A549 (cell line): ENCODE measurements around the gene ATP1A3. TPM values are rescaled to one million over a fixed set of nuclear protein-coding genes. Genes with fewer than 3 reads are reported as not detected.

Source experiments
- ATAC-seq, 2 experiments: fragments of 200-7000 bp in 1 of 2; fragments of >200 bp in 1 of 2; cut with Nextera tagmentation in 1 of 2; cut with Tn5 transposase in 1 of 2; 3 replicates each; pipeline versions ENCODE4 v1.8.0 to v1.9.1; 2018 to 2020; ENCODE audit warnings: mild to moderate bottlenecking in 1 of 2, moderate library complexity in 1 of 2
- CTCF ChIA-PET: fragments of 300-600 bp; sonication (Branson Sonifier 250); formaldehyde crosslinking; extraction: SDS; loops from one replicate; lab custom pipeline; 2021; ENCODE audit warnings: antibody characterized with exemption, inconsistent platforms; lab: Yijun Ruan, JAX
- POLR2A ChIA-PET: fragments of 350-600 bp; formaldehyde crosslinking; extraction: SDS; loops from one replicate; lab custom pipeline; 2021; ENCODE audit warnings: antibody characterized with exemption, inconsistent platforms; lab: Yijun Ruan, JAX
- DNase-seq, 2 experiments: peaks; one replicate each; pipeline versions ENCODE4 v3.0.0 to v3.0.0-alpha.2; 2011 to 2016; ENCODE audit warnings: low read depth in 1 of 2, low spot score in 1 of 2
- FAIRE-seq: peaks from 2 replicates; lab custom pipeline; 2011; peaks lifted over from hg19 to GRCh38; lab: Jason Lieb, UNC
- H3K27ac ChIP-seq, 2 experiments: fragments of >200 bp; sonication (Bioruptor Twin); formaldehyde crosslinking; 3 replicates each; pipeline ENCODE4 v1.5.1; 2016 to 2017
- H3K4me1 ChIP-seq: fragments of >200 bp; sonication (Bioruptor Twin); formaldehyde crosslinking; 3 replicates; pipeline ENCODE4 v1.6.1; 2016
- H3K4me2 ChIP-seq: fragments of >200 bp; sonication (Bioruptor Twin); formaldehyde crosslinking; 3 replicates; pipeline ENCODE4 v1.6.1; 2016
- H3K4me3 ChIP-seq: fragments of >200 bp; sonication (Bioruptor Twin); formaldehyde crosslinking; 3 replicates; pipeline ENCODE4 v1.5.1; 2016
- H3K9me3 ChIP-seq: fragments of >200 bp; sonication (Bioruptor Twin); formaldehyde crosslinking; 3 replicates; pipeline ENCODE4 v1.6.1; 2016
- CBX8 ChIP-seq: fragments of 200-600 bp; sonication (generic); IDR thresholded peaks from 2 replicates; pipeline ENCODE4 v1.6.1; 2016
- CHD2 ChIP-seq: fragments of 150-350 bp; IDR thresholded peaks from 2 replicates; pipeline ENCODE4 v1.6.1; 2014; ENCODE audit warnings: low read length; ENCODE audit not compliant: partially characterized antibody
- CHD4 ChIP-seq: fragments of 200-600 bp; sonication (generic); IDR thresholded peaks from 2 replicates; pipeline ENCODE4 v1.6.1; 2016; ENCODE audit warnings: antibody characterized with exemption, mild to moderate bottlenecking, borderline replicate concordance
- EP300 ChIP-seq, 2 experiments: fragments of >200 bp; sonication (Bioruptor Twin); formaldehyde crosslinking; IDR thresholded peaks; 2 replicates in 1 of 2; 3 replicates in 1 of 2; pipeline ENCODE4 v1.6.1; 2016 to 2017
- FOSB ChIP-seq: fragments of 250-450 bp; sonication (Bioruptor Pico); IDR thresholded peaks from 2 replicates; pipeline ENCODE4 v1.5.0; 2020; ENCODE audit warnings: mild to moderate bottlenecking, moderate library complexity
- FOSL2 ChIP-seq, 2 experiments: fragments of 450-650 bp in 1 of 2; fragments of >200 bp in 1 of 2; sonication (Bioruptor Twin) in 1 of 2; formaldehyde crosslinking; IDR thresholded peaks; 2 replicates each; pipeline versions ENCODE4 v1.5.0 to v1.6.1; 2016 to 2020; ENCODE audit warnings: mild to moderate bottlenecking in 1 of 2, moderate library complexity in 1 of 2
- GATA3 ChIP-seq: IDR thresholded peaks from 2 replicates; pipeline ENCODE4 v1.6.1; 2012; ENCODE audit warnings: borderline replicate concordance
- HEYL ChIP-seq: fragments of 250-450 bp; sonication (Bioruptor Pico); IDR thresholded peaks from 2 replicates; pipeline ENCODE4 v1.8.0; 2021; ENCODE audit warnings: mild to moderate bottlenecking, moderate library complexity
- HOXA7 ChIP-seq: fragments of 250-450 bp; sonication (Bioruptor Pico); IDR thresholded peaks from 2 replicates; pipeline ENCODE4 v1.5.0; 2020; ENCODE audit warnings: mild to moderate bottlenecking, moderate library complexity
- HOXB13 ChIP-seq: fragments of 250-450 bp; sonication (Bioruptor Pico); IDR thresholded peaks from 2 replicates; pipeline ENCODE4 v1.5.0; 2020; ENCODE audit warnings: low read depth, mild to moderate bottlenecking, moderate library complexity
- JUN ChIP-seq, 2 experiments: fragments of >200 bp; sonication (Bioruptor Twin); formaldehyde crosslinking; IDR thresholded peaks; 2 replicates in 1 of 2; 3 replicates in 1 of 2; pipeline ENCODE4 v1.6.1; 2016 to 2017
- NR3C1 ChIP-seq: fragments of >200 bp; sonication (Bioruptor Twin); formaldehyde crosslinking; IDR thresholded peaks from 3 replicates; pipeline ENCODE4 v1.6.1; 2017
- RAD21 ChIP-seq, 2 experiments: fragments of >200 bp in 1 of 2; sonication (Bioruptor Twin) in 1 of 2; formaldehyde crosslinking in 1 of 2; IDR thresholded peaks in 1 of 2; conservative IDR thresholded peaks in 1 of 2; 2 replicates in 1 of 2; 3 replicates in 1 of 2; pipeline ENCODE4 v1.6.1; 2012 to 2018; ENCODE audit warnings: inconsistent platforms in 1 of 2
- SMC3 ChIP-seq: fragments of >200 bp; sonication (Bioruptor Twin); formaldehyde crosslinking; IDR thresholded peaks from 3 replicates; pipeline ENCODE4 v1.6.1; 2018; ENCODE audit warnings: inconsistent platforms
- TFCP2L1 ChIP-seq: fragments of 250-450 bp; sonication (Bioruptor Pico); IDR thresholded peaks from 2 replicates; pipeline ENCODE4 v1.5.0; 2021; ENCODE audit warnings: mild to moderate bottlenecking
- TP53 ChIP-seq: fragments of 250-450 bp; sonication (Bioruptor Pico); IDR thresholded peaks from 2 replicates; pipeline ENCODE4 v1.5.0; 2021; ENCODE audit warnings: mild to moderate bottlenecking, moderate library complexity
- ZC3H11A ChIP-seq: fragments of 450-650 bp; IDR thresholded peaks from 2 replicates; pipeline ENCODE4 v1.6.1; 2014; ENCODE audit warnings: antibody characterized with exemption, mild to moderate bottlenecking
- ZNF302 ChIP-seq: fragments of 250-450 bp; sonication (Bioruptor Pico); IDR thresholded peaks from 2 replicates; pipeline ENCODE4 v1.9.0; 2021; ENCODE audit warnings: inconsistent platforms, mild to moderate bottlenecking, moderate library complexity
- WGBS: methylation state at CpG from one replicate; pipeline ENCODE4 v1.1.6; 2017; ENCODE audit errors: missing lambda C conversion rate; 5-methylcytosine and 5-hydroxymethylcytosine counted together
- polyA plus RNA-seq, 4 experiments: library from polyadenylated mRNA; depleted of rRNA in 3 of 4; stranded (reverse); fragments of >200 nt; fragmentation: RNase III in 1 of 4; extraction: RNeasy Plus Mini Kit Qiagen cat#74134 plus additional on column Dnase treatment in 1 of 4; gene quantifications; 2 replicates in 3 of 4; 3 replicates in 1 of 4; pipeline ENCODE4 v1.2.3, GENCODE V29; 2011 to 2017
- TF ChIP-seq, protein P1 (sequence below): fragments of 250-450 bp; sonication (Bioruptor Pico); IDR thresholded peaks from 2 replicates; pipeline ENCODE4 v1.5.0; 2020; ENCODE audit warnings: low read depth, mild to moderate bottlenecking, moderate library complexity
- TF ChIP-seq, protein P2 (sequence below): fragments of 200-600 bp; sonication (generic); IDR thresholded peaks from 2 replicates; pipeline ENCODE4 v1.6.1; 2016; ENCODE audit warnings: antibody characterized with exemption, mild to moderate bottlenecking, moderate library complexity
- TF ChIP-seq, protein P3 (sequence below): fragments of >200 bp; sonication (Bioruptor Twin); formaldehyde crosslinking; IDR thresholded peaks from 3 replicates; pipeline ENCODE4 v1.5.1; 2016
- TF ChIP-seq, protein P4 (sequence below): IDR thresholded peaks from 2 replicates; pipeline ENCODE4 v1.6.1; 2012
- TF ChIP-seq, protein P5 (sequence below): IDR thresholded peaks from 2 replicates; pipeline ENCODE4 v1.6.1; 2012; ENCODE audit warnings: low read depth, borderline replicate concordance
- TF ChIP-seq, protein P6 (sequence below): fragments of 450-650 bp; IDR thresholded peaks from 2 replicates; pipeline ENCODE4 v1.6.1; 2014; ENCODE audit warnings: antibody characterized with exemption

The ATP1A3 gene
- polyA plus RNA-seq, 2 of the 4 experiments (the other 2 are of a cell fraction), result 0.67 to 3.7 TPM

DNA sequence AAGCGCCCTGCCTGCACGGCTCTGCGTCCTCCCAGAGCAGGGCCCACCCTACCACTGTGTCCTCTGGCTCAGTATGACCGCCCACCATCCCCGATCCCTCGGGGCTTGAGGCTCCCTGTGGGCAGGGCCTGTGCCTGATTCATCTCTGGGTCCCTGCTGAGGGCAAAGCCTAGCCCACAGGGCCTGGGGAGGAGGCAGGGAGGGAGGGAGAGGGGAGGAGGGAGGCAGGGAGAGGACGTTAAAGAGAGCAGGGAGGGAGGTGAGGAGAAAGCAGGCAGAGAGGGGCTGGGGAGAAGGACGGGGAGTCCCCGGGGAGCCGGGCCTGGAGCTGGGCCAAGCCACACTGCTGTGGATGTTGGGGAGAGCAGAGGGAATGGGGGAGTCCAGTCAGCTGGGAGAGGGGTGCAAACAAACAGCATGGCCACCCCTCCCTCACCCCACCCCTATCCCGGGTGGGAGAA is 61.7 kb downstream of the ATP1A3 start:
- ChIA-PET CTCF (interaction anchor here (0.9 to 9.9 kb wide), 8 partner anchors 13 to 58 kb away, joined by 3 to 163 read pairs (median 8); partner anchors contain the start of genes CD79A and RABAC1), POLR2A (no interaction called here)
- Histone ChIP-seq H3K4me2 (no peak overlapping the region), H3K4me3 (no peak overlapping the region), H3K27ac (no peak overlapping the region), H3K9me3 (no peaks in the 10 kb centered on the region), H3K4me1 (peaks cover 13% of the 10 kb centered on the region; the same call in 1 of the 3 replicates)
- ATAC-seq, result no peak
- FAIRE-seq, result no peak
- TF ChIP-seq JUN (IDR thresholded peaks at IDR 0.05) (no peak), HOXB13 (CRISPR knock-in tag) (no peak), HOXA7 (CRISPR knock-in tag) (no peak), ZC3H11A (no peak), EP300 (IDR thresholded peaks at IDR 0.05) (no peak), HEYL (CRISPR knock-in tag) (no peak), TFCP2L1 (CRISPR knock-in tag) (no peak), FOSL2 (IDR thresholded peaks at IDR 0.05) (no peak), FOSL2 (CRISPR knock-in tag; IDR thresholded peaks at IDR 0.05) (no peak)
- TF ChIP-seq, protein P1, sequence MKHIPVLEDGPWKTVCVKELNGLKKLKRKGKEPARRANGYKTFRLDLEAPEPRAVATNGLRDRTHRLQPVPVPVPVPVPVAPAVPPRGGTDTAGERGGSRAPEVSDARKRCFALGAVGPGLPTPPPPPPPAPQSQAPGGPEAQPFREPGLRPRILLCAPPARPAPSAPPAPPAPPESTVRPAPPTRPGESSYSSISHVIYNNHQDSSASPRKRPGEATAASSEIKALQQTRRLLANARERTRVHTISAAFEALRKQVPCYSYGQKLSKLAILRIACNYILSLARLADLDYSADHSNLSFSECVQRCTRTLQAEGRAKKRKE, result no peak
- TF ChIP-seq, protein P2, sequence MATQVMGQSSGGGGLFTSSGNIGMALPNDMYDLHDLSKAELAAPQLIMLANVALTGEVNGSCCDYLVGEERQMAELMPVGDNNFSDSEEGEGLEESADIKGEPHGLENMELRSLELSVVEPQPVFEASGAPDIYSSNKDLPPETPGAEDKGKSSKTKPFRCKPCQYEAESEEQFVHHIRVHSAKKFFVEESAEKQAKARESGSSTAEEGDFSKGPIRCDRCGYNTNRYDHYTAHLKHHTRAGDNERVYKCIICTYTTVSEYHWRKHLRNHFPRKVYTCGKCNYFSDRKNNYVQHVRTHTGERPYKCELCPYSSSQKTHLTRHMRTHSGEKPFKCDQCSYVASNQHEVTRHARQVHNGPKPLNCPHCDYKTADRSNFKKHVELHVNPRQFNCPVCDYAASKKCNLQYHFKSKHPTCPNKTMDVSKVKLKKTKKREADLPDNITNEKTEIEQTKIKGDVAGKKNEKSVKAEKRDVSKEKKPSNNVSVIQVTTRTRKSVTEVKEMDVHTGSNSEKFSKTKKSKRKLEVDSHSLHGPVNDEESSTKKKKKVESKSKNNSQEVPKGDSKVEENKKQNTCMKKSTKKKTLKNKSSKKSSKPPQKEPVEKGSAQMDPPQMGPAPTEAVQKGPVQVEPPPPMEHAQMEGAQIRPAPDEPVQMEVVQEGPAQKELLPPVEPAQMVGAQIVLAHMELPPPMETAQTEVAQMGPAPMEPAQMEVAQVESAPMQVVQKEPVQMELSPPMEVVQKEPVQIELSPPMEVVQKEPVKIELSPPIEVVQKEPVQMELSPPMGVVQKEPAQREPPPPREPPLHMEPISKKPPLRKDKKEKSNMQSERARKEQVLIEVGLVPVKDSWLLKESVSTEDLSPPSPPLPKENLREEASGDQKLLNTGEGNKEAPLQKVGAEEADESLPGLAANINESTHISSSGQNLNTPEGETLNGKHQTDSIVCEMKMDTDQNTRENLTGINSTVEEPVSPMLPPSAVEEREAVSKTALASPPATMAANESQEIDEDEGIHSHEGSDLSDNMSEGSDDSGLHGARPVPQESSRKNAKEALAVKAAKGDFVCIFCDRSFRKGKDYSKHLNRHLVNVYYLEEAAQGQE, result no peak
- DNase-seq, result no peak
- 60% methylated on average over 11 of the region's 11 CpGs for WGBS

DNA sequence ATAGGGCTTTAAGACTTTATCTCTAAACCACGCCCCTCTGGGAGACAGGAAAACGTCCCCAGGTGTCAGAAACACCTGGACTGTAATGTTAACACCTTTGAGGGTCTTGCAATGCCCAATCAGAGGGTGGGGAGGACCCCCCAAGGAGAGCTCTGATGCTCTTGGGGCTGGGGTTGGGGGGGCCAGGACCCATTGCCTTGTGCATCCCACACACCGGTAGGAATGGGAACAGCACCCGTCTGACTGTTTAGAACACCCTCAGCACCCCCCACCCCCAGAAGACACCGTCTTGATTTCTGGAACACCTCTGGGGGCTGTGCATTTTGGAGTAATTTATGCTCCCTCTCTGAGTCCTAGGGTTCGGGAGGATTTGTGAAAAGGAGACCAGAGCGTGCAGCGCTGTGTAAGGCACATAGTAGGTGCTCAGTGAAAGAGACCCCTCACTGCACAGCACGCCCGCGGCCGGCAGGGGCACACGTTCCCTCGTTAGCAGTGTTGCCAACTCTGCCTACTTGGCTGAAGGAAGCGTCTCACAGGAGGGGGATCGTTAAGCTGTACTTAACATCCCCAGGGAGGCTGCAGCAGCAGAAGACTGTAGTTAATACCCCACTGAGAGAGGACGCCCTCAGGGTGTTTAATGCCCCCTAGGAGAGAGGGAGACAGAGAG is 63.0 kb downstream of the ATP1A3 start:
- CTCF ChIA-PET, result interaction anchor here (0.9 to 9.9 kb wide), 11 partner anchors 9 to 94 kb away, joined by 3 to 163 read pairs (median 7); partner anchors contain the start of genes ARHGEF1, CD79A and RABAC1
- WGBS, result 44% methylated on average over 17 of the region's 17 CpGs
- ATAC-seq (no peak), DNase-seq (no peak), FAIRE-seq (no peak)
- no peak overlapping the region for H3K27ac ChIP-seq
- POLR2A ChIA-PET, result no interaction called here
- peaks cover 13% of the 10 kb centered on the region; the same call in 1 of the 3 replicates for H3K4me1 ChIP-seq
- no peak overlapping the region for H3K4me3 ChIP-seq
- H3K4me2 ChIP-seq, result no peak overlapping the region
- H3K9me3 ChIP-seq, result no peaks in the 10 kb centered on the region
- TF ChIP-seq, protein P3, sequence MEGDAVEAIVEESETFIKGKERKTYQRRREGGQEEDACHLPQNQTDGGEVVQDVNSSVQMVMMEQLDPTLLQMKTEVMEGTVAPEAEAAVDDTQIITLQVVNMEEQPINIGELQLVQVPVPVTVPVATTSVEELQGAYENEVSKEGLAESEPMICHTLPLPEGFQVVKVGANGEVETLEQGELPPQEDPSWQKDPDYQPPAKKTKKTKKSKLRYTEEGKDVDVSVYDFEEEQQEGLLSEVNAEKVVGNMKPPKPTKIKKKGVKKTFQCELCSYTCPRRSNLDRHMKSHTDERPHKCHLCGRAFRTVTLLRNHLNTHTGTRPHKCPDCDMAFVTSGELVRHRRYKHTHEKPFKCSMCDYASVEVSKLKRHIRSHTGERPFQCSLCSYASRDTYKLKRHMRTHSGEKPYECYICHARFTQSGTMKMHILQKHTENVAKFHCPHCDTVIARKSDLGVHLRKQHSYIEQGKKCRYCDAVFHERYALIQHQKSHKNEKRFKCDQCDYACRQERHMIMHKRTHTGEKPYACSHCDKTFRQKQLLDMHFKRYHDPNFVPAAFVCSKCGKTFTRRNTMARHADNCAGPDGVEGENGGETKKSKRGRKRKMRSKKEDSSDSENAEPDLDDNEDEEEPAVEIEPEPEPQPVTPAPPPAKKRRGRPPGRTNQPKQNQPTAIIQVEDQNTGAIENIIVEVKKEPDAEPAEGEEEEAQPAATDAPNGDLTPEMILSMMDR, result peak; percentile 35
- TF ChIP-seq, protein P4, sequence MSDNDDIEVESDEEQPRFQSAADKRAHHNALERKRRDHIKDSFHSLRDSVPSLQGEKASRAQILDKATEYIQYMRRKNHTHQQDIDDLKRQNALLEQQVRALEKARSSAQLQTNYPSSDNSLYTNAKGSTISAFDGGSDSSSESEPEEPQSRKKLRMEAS, result no peak

DNA sequence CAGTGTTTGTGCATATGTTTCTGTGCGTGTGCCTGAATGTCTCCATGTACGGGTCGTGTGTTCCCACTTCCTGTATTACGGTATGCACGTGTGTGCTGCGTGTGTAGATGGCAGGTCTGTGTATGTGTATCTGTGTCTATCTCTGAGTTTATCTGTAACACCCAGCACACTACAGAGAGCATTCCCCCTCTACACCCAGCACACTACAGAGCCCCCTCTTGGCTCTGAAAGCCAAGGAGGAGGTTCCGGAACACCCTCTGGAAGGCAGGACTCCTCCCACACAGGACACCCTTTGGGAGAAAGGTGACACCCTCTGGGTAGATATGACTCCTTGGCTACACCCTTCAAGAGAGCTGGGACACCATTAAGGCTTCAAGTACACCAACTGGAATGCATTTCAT is 63.7 kb downstream of the ATP1A3 start:
- H3K9me3 ChIP-seq, result no peaks in the 10 kb centered on the region
- peaks cover 13% of the 10 kb centered on the region; the same call in 1 of the 3 replicates for H3K4me1 ChIP-seq
- TF ChIP-seq SMC3 (no peak), CBX8 (no peak), HOXA7 (CRISPR knock-in tag) (no peak), RAD21 (conservative IDR thresholded peaks at IDR 0.05 in 1 of 2, IDR thresholded peaks at IDR 0.05 in 1 of 2) (no peak), TP53 (CRISPR knock-in tag) (no peak), HOXB13 (CRISPR knock-in tag) (no peak), FOSB (no peak), CHD4 (no peak), NR3C1 (no peak), ZC3H11A (no peak), GATA3 (no peak), ZNF302 (no peak), CHD2 (no peak)
- TF ChIP-seq, protein P5, sequence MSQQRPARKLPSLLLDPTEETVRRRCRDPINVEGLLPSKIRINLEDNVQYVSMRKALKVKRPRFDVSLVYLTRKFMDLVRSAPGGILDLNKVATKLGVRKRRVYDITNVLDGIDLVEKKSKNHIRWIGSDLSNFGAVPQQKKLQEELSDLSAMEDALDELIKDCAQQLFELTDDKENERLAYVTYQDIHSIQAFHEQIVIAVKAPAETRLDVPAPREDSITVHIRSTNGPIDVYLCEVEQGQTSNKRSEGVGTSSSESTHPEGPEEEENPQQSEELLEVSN, result no peak
- TF ChIP-seq, protein P6, sequence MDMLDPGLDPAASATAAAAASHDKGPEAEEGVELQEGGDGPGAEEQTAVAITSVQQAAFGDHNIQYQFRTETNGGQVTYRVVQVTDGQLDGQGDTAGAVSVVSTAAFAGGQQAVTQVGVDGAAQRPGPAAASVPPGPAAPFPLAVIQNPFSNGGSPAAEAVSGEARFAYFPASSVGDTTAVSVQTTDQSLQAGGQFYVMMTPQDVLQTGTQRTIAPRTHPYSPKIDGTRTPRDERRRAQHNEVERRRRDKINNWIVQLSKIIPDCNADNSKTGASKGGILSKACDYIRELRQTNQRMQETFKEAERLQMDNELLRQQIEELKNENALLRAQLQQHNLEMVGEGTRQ, result no peak
- TF ChIP-seq, protein P4, result no peak

More for the DNA sequence above, 63.7 kb downstream of the ATP1A3 start:
- ChIA-PET POLR2A (no interaction called here), CTCF (interaction anchor here (0.9 to 9.9 kb wide), 7 partner anchors 18 to 93 kb away, joined by 3 to 163 read pairs (median 9); partner anchors contain the start of genes ARHGEF1, CD79A and RABAC1)
- no peak overlapping the region for H3K27ac ChIP-seq
- 35% methylated on average over 7 of the region's 7 CpGs for WGBS
- ATAC-seq (no peak), DNase-seq (no peak), FAIRE-seq (no peak)
- H3K4me2 ChIP-seq, result no peak overlapping the region
- H3K4me3 ChIP-seq, result no peak overlapping the region
